ENCODE measurements around the gene TTC27.
"Not testable (repeated sequence)": the region's sequence is repeated elsewhere in the genome, so short reads cannot be mapped to it uniquely, and the experiment has no call there.

The TTC27 gene

GRCh38 chr2:32720771-32721170, 92.9 kb downstream of the TTC27 start:
- no peak for DNase-seq

- DNase-seq, result no peak
Measured at GRCh38 chr2:32721376-32721775, 93.5 kb downstream of the TTC27 start.

GRCh38 chr2:32723467-32724079, 95.7 kb downstream of the TTC27 start:
- DNase-seq, result no peak

DNA sequence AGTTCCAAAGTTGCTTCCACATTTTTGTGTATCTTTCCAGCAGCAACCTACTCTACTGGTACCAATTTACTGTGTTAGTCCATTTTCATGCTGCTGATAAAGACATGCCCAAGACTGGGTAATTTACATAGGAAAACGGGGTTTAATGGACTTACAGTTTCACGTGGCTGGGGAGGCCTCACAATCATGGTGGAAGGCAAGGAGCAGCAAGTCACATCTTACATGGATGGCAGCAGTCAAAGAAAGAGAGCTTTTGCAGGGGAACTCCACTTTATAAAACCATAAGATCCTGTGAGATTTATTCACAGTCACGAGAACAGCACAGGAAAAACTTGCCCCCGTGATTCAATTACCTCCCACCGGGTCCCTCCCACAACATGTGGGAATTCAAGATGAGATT, 98.8 kb downstream of the TTC27 start:
- DNase-seq, result not testable (repeated sequence)

GRCh38 chr2:32727157-32727556, 99.3 kb downstream of the TTC27 start:
- no peak for DNase-seq

- not testable (repeated sequence) for DNase-seq
Measured at GRCh38 chr2:32730958-32731357, 103.1 kb downstream of the TTC27 start.

DNA sequence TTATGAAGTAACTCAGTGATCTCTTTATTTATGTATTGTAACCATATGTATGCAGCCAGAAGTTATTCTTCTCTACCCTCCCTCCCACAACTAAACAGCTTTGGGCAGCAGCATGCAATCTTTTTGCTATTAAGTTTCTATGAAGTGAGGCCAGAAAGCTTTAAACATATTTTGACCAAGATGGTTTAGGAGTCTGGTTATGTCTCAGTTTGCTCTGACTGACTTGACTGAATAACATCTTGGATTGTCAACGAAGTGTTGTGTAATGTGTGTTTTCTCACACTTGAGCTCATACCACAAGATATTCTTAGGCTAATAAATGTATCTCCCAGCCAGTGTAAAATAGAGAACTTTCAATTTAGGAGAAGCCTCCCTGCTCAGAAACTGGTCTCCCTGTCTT, 104.3 kb downstream of the TTC27 start:
- no peak for DNase-seq

GRCh38 chr2:32732912-32733472, 105.1 kb downstream of the TTC27 start:
- no peak for DNase-seq

GRCh38 chr2:32735348-32735747, 107.5 kb downstream of the TTC27 start:
- no peak for DNase-seq

DNA sequence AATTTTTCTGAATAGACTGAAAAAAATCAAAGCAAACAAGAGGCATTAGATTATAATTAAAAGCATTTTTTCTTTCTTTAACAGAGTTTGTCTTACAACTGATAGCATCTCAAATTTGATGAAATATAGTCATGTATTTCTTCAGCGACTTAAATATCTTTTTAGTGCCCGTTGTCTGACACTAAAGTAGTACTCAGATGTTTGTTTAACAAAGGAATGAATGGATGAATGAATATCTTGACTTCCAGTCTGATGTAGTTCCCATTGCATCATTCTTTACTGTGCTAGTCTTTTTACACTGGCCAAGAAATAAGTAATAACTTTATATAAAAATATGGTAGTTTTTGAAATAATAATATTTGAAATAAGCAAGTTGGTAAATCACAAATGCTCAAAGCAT, 111.1 kb downstream of the TTC27 start:
- DNase-seq, result no peak

DNA sequence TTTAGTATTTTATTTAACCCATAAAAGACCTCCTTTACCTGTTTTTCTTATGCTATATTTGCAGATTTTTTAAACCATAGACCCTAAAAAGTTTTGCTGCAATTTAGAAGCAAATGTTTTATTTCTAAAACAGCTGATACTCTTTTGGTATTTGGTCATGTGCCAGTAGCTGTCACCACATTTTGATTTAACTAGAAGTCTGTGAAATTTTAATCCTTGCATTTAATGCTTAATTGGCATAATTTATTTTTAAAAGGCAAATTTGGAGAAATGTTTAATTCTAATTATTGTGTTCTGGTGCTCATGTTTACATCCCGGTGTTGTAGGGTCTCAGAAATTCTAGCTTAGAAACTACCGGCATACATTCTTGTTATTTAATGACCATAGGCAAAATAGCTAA, 111.8 kb downstream of the TTC27 start:
- DNase-seq, result no peak

GRCh38 chr2:32741575-32741974, 113.7 kb downstream of the TTC27 start:
- DNase-seq, result no peak

DNA sequence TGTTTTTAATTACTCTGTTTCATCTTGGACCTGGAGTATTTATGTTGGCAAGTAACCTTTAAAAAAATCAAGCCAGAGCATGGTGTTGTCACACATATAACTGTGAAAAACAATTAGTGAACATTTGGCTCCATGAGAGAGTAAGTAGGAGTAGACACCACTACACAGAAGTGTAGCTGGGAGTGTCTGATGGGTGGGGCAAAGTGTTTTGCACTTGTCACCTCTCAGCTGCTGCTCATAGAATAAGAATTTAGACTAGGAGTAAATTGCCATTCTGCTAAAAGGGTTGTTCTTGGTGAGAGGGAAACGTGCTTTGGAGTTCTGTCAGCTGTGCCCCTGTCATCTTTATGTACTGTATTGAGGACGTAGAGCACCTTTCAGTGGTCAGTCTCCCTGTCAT, 114.5 kb downstream of the TTC27 start:
- DNase-seq, result no peak

GRCh38 chr2:32743480-32744236, 115.8 kb downstream of the TTC27 start:
- DNase-seq, result no peak

DNA sequence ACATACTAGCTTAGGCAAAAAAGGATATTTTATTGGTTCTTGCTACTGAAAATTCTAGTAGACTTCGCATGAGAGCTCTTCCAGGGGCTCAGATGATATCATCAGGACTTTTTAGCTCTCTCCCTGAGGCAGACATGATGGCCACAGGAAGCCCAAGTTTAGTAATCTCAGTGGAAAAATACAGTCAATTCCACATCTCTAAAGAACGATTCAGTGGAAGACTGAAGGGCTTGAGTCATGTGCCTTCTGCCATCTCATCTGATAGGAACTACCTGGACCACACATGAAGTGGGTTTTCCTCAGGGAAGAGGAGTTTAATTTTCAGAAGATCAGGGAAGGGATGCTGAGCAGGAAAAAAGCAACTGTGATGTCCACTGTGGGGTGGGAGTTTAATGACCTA, 117.3 kb downstream of the TTC27 start:
- DNase-seq, result no peak

DNA sequence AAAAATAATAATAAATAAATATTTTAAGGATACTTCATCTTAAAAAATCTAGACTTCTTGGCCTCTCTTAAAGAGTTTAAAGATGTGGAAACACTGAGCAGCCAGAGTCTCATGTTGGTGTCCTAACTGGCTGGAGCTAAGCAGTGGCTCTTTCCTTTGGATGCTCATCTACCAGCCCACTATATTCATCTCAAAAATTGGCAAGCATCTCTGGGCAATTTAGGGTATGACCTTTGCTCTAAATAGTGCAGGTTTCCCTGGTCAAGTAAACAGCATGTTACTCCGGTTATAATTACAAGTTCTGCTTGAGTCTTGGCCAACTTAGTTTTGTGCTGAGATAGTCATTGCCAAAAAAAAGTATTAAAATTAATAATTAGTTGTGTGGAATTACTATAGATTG, 117.8 kb downstream of the TTC27 start:
- DNase-seq, result no peak

DNA sequence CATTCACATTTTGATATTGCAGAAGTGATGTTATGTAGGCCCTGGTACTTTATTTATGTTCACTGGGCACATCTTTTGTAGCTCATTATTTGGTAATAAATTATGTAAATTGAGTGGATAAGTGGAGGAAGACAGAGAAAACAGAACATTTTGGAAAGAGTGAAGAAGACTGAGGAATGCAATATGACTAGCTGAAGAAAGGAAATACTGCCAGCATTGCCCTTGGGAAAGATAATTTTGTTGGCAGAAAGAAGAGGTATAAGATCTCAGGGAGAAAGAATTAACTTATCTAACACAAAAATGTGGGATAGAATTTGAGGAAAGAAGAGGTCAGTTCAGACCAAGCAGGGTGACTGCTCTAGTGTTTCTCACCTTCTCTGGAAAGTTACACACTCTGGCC, 118.8 kb downstream of the TTC27 start:
- no peak for DNase-seq

DNA sequence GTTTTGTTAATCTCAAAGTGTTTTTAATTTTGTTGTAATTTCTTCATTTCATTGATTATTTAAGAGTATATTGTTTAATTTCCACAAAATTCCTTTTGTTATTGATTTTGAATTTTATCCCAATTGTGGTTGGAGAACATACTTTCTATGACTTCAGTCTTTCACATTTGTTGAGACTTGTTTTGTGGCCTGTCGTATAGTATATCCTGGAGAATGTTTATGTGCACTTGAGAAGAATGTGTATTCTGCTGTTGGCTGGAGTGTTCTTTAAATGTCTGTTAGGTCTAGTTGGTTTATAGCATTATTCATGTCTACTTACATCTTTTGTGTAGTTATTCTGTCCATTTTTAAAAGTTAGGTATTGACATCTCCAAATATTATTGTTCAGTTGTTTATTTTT, 120.3 kb downstream of the TTC27 start:
- DNase-seq, result no peak

GRCh38 chr2:32750880-32751279, 123.0 kb downstream of the TTC27 start:
- DNase-seq, result no peak

- no peak for DNase-seq
Measured at GRCh38 chr2:32752205-32752604, 124.4 kb downstream of the TTC27 start.

DNA sequence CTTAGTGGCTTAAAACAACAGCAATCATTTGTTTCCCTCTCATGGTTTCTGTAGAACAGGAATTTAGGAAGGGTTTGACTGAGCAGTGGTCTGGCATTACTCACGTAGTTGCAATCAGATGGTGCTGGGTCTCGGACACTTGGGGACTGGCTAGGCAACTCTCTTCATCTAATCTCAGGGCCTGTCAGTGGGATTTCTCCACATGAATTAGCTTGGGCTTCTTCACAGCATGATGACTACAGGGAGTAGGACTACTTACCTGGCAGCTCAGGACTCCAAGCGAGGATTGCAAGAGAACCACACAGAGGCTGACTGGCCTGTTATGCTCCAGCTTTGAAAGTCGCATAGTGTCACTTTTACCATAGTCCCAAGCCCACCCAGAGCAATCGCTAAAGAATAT, 125.1 kb downstream of the TTC27 start:
- no peak for DNase-seq

DNA sequence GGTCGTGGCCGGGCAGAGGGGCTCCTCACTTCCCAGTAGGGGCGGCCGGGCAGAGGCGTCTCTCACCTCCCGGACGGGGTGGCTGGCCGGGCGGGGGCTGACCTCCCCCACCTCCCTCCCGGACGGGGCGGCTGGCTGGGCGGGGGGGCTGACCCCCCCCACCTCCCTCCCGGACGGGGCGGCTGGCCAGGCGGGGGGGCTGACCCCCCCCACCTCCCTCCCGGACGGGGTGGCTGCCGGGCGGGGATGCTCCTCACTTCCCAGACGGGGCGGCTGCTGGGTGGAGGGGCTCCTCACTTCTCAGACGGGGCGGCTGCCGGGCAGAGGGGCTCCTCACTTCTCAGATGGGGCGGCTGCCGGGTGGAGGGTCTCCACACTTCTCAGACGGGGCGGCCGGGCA, 126.8 kb downstream of the TTC27 start:
- not testable (repeated sequence) for DNase-seq

GRCh38 chr2:32755666-32756065, 127.8 kb downstream of the TTC27 start:
- no peak for DNase-seq

DNA sequence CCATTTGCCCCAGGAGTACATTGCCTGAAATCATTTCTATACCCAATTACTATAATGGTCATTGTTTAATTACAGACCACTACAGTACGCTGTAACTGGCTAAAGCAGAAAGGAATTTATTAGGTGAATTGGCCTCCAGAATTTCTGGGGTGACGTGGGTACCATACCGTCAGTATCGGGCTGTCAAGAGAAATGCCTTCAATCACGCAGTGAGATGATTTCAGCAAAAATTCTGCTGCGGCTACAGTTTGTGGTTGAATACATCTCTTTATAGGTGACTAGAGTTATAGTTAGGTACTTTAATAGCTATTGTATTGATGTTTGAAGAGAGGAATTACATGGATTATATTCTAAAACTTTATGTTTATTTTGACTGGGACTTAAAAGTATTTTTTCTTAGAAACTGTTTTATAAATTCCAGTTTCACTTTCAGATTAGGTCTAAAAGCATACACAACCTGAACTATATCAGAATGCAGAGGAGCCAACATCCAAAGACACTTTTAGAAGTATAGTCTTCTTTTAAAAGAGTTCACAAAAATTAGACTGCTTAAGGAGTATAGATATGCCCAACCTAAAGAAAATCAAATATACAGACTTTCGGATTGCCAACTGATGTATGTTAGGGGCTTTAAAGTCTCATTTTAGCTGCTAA, 128.4 kb downstream of the TTC27 start:
- no peak for DNase-seq
